HCT116 (cell line): ENCODE results near the gene ZNF239.
"Not testable (repeated sequence)": the region's sequence is repeated elsewhere in the genome, so short reads cannot be mapped to it uniquely, and the experiment has no call there.

Source experiments
- CBX3 ChIP-seq: IDR thresholded peaks from 2 replicates; pipeline ENCODE4 v1.6.1; 2012; ENCODE audit warnings: low read depth
- CEBPB ChIP-seq: IDR thresholded peaks from 2 replicates; pipeline ENCODE4 v1.6.1; 2012; ENCODE audit warnings: low read depth
- EZH2 ChIP-seq: fragments of 200-600 bp; sonication (generic); IDR thresholded peaks from 2 replicates; pipeline ENCODE4 v1.6.1; 2017; ENCODE audit warnings: antibody characterized with exemption, mixed run types
- JUND ChIP-seq: IDR thresholded peaks from 2 replicates; pipeline ENCODE4 v1.6.1; 2012
- POLR2A ChIP-seq: IDR thresholded peaks from 2 replicates; pipeline ENCODE4 v1.7.0; 2011; ENCODE audit warnings: borderline replicate concordance; ENCODE audit not compliant: insufficient read depth, insufficient read length; ENCODE audit errors: extremely low read depth
- POLR2AphosphoS5 ChIP-seq: IDR thresholded peaks from 2 replicates; pipeline ENCODE4 v1.6.1; 2011; ENCODE audit warnings: mild to moderate bottlenecking, low read depth, low read length, moderate library complexity
- RAD21 ChIP-seq: IDR thresholded peaks from 2 replicates; pipeline ENCODE4 v1.6.1; 2012; ENCODE audit warnings: low read depth, mild to moderate bottlenecking
- SP1 ChIP-seq: IDR thresholded peaks from 2 replicates; pipeline ENCODE4 v1.6.1; 2012; ENCODE audit warnings: low read depth
- YY1 ChIP-seq: IDR thresholded peaks from 2 replicates; pipeline ENCODE4 v1.6.1; 2011; ENCODE audit warnings: low read length, low read depth, moderate library complexity, mild to moderate bottlenecking; ENCODE audit not compliant: insufficient replicate concordance; ENCODE audit errors: extremely low read depth
- ZFX ChIP-seq: fragments of 450-650 bp; IDR thresholded peaks from 2 replicates; pipeline ENCODE4 v1.6.1; 2017
- TF ChIP-seq, protein P1 (sequence below), 3 experiments: fragments of 200-600 bp in 1 of 3; sonication (generic) in 1 of 3; IDR thresholded peaks in 2 of 3; conservative IDR thresholded peaks in 1 of 3; 2 replicates each; pipeline ENCODE4 v1.5.1; 2012 to 2017; ENCODE audit warnings: low read depth in 2 of 3, low read length in 2 of 3, antibody characterized with exemption in 1 of 3, borderline replicate concordance in 1 of 3, control low read depth in 1 of 3, mild to moderate bottlenecking in 1 of 3, mixed read lengths in 1 of 3, mixed run types in 1 of 3, moderate library complexity in 1 of 3; ENCODE audit not compliant: insufficient read depth in 1 of 3
- TF ChIP-seq, protein P2 (sequence below): IDR thresholded peaks from 2 replicates; pipeline ENCODE4 v1.6.1; 2012
- TF ChIP-seq, protein P3 (sequence below): IDR thresholded peaks from 2 replicates; pipeline ENCODE4 v1.6.1; 2012

DNA sequence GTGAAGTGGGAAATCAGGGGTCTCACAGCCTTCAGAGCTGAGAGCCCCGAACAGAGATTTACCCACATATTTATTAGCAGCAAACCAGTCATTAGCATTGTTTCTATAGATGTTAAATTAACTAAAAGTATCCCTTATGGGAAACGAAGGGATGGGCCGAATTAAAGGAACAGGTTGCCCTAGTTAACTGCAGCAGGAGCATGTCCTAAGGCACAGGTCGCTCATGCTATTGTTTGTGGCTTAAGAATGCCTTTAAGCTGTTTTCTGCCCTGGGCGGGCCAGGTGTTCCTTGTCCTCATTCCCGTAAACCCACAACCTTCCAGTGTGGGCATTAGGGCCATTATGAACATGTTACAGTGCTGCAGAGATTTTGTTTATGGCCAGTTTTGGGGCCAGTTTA, 27.2 kb upstream of the ZNF239 start:
- TF ChIP-seq, protein P1, sequence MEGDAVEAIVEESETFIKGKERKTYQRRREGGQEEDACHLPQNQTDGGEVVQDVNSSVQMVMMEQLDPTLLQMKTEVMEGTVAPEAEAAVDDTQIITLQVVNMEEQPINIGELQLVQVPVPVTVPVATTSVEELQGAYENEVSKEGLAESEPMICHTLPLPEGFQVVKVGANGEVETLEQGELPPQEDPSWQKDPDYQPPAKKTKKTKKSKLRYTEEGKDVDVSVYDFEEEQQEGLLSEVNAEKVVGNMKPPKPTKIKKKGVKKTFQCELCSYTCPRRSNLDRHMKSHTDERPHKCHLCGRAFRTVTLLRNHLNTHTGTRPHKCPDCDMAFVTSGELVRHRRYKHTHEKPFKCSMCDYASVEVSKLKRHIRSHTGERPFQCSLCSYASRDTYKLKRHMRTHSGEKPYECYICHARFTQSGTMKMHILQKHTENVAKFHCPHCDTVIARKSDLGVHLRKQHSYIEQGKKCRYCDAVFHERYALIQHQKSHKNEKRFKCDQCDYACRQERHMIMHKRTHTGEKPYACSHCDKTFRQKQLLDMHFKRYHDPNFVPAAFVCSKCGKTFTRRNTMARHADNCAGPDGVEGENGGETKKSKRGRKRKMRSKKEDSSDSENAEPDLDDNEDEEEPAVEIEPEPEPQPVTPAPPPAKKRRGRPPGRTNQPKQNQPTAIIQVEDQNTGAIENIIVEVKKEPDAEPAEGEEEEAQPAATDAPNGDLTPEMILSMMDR (IDR thresholded peaks at IDR 0.05 in 2 of 3, conservative IDR thresholded peaks at IDR 0.05 in 1 of 3; ENCODE audit: borderline replicate concordance in 1 of 3, insufficient read depth in 1 of 3, low read depth in 2 of 3, low read length in 2 of 3) = not testable (repeated sequence)
- not testable (repeated sequence) for TF ChIP-seq POLR2AphosphoS5, CEBPB, SP1, POLR2A, YY1, ZFX, RAD21, JUND, EZH2, CBX3
- TF ChIP-seq, protein P2, sequence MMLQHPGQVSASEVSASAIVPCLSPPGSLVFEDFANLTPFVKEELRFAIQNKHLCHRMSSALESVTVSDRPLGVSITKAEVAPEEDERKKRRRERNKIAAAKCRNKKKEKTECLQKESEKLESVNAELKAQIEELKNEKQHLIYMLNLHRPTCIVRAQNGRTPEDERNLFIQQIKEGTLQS = not testable (repeated sequence)
- TF ChIP-seq, protein P3, sequence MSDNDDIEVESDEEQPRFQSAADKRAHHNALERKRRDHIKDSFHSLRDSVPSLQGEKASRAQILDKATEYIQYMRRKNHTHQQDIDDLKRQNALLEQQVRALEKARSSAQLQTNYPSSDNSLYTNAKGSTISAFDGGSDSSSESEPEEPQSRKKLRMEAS = not testable (repeated sequence)
